ENCODE measurements around the gene ABCF1. TPM values are rescaled to one million over a fixed set of nuclear protein-coding genes. Genes with fewer than 3 reads are reported as not detected.

ABCF1 gene
- total RNA-seq, 1 experiment from 2014 or later = 101 TPM

DNA sequence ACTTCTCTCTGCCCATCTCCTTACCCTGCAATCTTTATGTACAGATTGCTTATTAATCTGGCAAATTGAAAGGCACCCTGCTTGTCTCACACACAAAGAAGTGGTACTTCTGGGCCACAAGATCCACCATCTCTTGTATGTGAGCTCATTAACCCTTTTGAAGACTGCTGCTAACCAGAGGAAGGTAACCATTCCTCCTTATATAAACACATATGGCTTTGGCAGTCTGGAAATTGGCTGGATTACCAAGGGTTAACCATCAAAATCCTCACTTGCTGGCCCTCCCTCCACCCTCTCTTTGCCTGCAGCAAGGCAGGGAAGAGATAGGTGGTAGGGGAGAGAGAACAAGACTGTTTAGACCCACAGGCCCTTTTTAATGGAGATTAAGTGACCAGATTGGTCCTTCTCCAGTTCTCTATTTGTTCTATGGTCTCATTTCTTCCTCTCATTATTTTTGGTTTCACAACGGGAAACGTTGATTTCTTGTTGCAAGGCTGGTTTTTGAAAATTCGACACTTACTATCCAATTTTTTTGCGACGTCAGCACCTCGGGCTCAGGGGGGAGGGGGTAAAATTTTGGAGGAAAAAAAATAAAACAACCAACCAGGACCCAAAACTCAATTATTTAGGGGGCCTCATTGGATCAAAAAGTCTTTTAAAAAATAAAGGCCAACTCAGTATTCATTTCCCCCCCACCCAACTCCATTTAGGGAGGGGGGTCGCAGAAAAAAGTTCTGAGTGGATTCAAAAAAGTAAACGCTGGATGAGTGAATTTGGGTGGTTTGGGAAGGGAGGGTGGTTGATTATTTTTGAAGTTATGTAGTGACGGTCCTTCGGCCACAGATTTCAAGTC, 44.9 kb downstream of the ABCF1 start (continued):
- TF ChIP-seq, protein P1, sequence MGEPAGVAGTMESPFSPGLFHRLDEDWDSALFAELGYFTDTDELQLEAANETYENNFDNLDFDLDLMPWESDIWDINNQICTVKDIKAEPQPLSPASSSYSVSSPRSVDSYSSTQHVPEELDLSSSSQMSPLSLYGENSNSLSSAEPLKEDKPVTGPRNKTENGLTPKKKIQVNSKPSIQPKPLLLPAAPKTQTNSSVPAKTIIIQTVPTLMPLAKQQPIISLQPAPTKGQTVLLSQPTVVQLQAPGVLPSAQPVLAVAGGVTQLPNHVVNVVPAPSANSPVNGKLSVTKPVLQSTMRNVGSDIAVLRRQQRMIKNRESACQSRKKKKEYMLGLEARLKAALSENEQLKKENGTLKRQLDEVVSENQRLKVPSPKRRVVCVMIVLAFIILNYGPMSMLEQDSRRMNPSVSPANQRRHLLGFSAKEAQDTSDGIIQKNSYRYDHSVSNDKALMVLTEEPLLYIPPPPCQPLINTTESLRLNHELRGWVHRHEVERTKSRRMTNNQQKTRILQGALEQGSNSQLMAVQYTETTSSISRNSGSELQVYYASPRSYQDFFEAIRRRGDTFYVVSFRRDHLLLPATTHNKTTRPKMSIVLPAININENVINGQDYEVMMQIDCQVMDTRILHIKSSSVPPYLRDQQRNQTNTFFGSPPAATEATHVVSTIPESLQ (CRISPR knock-in tag; IDR thresholded peaks at IDR 0.05) = no peak
- TF ChIP-seq GRHL2 (CRISPR knock-in tag; IDR thresholded peaks at IDR 0.05; ENCODE audit: insufficient replicate concordance, severe bottlenecking) (no peak), ZNF232 (CRISPR knock-in tag; IDR thresholded peaks at IDR 0.05) (no peak), ZNF263 (CRISPR knock-in tag; IDR thresholded peaks at IDR 0.05; ENCODE audit: low read depth) (no peak), GABPB1 (CRISPR knock-in tag; IDR thresholded peaks at IDR 0.05) (peak; percentile 48; the same call in 1 of the 2 replicates), ATF1 (CRISPR knock-in tag; IDR thresholded peaks at IDR 0.05) (no peak), ZNF219 (CRISPR knock-in tag; IDR thresholded peaks at IDR 0.05; ENCODE audit: borderline replicate concordance) (no peak), PRRX2 (CRISPR knock-in tag; IDR thresholded peaks at IDR 0.05) (peak; percentile 10; the same call in 1 of the 2 replicates), HMGA2 (CRISPR knock-in tag; IDR thresholded peaks at IDR 0.05) (no peak), NFATC4 (CRISPR knock-in tag; IDR thresholded peaks at IDR 0.05) (peak; percentile 75; the same call in 1 of the 2 replicates)
- TF ChIP-seq, protein P2, sequence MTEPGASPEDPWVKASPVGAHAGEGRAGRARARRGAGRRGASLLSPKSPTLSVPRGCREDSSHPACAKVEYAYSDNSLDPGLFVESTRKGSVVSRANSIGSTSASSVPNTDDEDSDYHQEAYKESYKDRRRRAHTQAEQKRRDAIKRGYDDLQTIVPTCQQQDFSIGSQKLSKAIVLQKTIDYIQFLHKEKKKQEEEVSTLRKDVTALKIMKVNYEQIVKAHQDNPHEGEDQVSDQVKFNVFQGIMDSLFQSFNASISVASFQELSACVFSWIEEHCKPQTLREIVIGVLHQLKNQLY (CRISPR knock-in tag; IDR thresholded peaks at IDR 0.05) = 0 out of 2 replicates have a peak, but pooled peaks have one; percentile 42
- TF ChIP-seq, protein P3, sequence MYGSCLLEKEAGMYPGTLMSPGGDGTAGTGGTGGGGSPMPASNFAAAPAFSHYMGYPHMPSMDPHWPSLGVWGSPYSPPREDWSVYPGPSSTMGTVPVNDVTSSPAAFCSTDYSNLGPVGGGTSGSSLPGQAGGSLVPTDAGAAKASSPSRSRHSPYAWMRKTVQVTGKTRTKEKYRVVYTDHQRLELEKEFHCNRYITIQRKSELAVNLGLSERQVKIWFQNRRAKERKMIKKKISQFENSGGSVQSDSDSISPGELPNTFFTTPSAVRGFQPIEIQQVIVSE (CRISPR knock-in tag; IDR thresholded peaks at IDR 0.05; ENCODE audit: borderline replicate concordance) = peak; percentile 43; the same call in 1 of the 2 replicates
- TF ChIP-seq, protein P4, sequence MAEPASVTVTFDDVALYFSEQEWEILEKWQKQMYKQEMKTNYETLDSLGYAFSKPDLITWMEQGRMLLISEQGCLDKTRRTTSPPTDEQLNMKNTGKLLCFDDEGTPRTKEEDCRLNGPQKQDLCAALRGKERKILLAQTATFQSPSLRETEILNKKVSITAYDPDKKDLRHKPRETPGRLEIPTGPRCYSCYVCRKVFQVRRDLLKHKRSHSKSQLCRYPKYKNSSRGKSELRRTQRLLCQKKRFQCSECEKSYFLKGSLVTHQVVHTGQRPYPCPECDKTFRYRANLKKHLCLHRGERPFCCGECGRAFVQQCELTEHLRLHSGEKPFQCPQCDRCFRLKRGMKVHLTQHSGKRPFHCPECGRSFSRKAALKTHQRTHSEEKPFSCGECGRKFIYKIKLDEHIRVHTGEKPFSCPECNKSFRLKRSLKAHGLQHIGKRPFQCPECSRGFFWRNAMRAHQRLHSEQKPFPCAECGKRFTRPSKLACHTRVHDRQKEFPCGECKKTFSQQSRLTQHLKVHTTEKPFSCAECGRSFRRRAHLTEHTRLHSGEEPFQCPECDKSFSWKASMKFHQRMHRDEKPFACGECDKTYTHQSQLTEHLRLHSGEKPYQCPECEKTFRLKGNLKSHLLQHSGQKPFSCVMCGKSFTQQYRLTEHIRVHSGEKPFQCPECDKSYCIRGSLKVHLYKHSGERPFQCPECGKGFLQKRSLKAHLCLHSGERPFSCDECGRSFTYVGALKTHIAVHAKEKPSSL (CRISPR knock-in tag; conservative IDR thresholded peaks at IDR 0.05) = peak; percentile 10; the same call in 1 of the 2 replicates
- TF ChIP-seq, protein P5, sequence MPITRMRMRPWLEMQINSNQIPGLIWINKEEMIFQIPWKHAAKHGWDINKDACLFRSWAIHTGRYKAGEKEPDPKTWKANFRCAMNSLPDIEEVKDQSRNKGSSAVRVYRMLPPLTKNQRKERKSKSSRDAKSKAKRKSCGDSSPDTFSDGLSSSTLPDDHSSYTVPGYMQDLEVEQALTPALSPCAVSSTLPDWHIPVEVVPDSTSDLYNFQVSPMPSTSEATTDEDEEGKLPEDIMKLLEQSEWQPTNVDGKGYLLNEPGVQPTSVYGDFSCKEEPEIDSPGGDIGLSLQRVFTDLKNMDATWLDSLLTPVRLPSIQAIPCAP (CRISPR knock-in tag; IDR thresholded peaks at IDR 0.05) = no peak
- TF ChIP-seq, protein P6, sequence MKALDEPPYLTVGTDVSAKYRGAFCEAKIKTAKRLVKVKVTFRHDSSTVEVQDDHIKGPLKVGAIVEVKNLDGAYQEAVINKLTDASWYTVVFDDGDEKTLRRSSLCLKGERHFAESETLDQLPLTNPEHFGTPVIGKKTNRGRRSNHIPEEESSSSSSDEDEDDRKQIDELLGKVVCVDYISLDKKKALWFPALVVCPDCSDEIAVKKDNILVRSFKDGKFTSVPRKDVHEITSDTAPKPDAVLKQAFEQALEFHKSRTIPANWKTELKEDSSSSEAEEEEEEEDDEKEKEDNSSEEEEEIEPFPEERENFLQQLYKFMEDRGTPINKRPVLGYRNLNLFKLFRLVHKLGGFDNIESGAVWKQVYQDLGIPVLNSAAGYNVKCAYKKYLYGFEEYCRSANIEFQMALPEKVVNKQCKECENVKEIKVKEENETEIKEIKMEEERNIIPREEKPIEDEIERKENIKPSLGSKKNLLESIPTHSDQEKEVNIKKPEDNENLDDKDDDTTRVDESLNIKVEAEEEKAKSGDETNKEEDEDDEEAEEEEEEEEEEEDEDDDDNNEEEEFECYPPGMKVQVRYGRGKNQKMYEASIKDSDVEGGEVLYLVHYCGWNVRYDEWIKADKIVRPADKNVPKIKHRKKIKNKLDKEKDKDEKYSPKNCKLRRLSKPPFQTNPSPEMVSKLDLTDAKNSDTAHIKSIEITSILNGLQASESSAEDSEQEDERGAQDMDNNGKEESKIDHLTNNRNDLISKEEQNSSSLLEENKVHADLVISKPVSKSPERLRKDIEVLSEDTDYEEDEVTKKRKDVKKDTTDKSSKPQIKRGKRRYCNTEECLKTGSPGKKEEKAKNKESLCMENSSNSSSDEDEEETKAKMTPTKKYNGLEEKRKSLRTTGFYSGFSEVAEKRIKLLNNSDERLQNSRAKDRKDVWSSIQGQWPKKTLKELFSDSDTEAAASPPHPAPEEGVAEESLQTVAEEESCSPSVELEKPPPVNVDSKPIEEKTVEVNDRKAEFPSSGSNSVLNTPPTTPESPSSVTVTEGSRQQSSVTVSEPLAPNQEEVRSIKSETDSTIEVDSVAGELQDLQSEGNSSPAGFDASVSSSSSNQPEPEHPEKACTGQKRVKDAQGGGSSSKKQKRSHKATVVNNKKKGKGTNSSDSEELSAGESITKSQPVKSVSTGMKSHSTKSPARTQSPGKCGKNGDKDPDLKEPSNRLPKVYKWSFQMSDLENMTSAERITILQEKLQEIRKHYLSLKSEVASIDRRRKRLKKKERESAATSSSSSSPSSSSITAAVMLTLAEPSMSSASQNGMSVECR (CRISPR knock-in tag; IDR thresholded peaks at IDR 0.05; ENCODE audit: borderline replicate concordance) = 0 out of 2 replicates have a peak, but pooled peaks have one; percentile 26
- TF ChIP-seq, protein P7, sequence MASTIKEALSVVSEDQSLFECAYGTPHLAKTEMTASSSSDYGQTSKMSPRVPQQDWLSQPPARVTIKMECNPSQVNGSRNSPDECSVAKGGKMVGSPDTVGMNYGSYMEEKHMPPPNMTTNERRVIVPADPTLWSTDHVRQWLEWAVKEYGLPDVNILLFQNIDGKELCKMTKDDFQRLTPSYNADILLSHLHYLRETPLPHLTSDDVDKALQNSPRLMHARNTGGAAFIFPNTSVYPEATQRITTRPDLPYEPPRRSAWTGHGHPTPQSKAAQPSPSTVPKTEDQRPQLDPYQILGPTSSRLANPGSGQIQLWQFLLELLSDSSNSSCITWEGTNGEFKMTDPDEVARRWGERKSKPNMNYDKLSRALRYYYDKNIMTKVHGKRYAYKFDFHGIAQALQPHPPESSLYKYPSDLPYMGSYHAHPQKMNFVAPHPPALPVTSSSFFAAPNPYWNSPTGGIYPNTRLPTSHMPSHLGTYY (CRISPR knock-in tag; IDR thresholded peaks at IDR 0.05) = no peak; the same call in 1 of the 2 replicates
- TF ChIP-seq, protein P8, sequence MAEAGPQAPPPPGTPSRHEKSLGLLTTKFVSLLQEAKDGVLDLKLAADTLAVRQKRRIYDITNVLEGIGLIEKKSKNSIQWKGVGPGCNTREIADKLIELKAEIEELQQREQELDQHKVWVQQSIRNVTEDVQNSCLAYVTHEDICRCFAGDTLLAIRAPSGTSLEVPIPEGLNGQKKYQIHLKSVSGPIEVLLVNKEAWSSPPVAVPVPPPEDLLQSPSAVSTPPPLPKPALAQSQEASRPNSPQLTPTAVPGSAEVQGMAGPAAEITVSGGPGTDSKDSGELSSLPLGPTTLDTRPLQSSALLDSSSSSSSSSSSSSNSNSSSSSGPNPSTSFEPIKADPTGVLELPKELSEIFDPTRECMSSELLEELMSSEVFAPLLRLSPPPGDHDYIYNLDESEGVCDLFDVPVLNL (CRISPR knock-in tag; IDR thresholded peaks at IDR 0.05; ENCODE audit: borderline replicate concordance, low read depth) = no peak
- TF ChIP-seq, protein P9, sequence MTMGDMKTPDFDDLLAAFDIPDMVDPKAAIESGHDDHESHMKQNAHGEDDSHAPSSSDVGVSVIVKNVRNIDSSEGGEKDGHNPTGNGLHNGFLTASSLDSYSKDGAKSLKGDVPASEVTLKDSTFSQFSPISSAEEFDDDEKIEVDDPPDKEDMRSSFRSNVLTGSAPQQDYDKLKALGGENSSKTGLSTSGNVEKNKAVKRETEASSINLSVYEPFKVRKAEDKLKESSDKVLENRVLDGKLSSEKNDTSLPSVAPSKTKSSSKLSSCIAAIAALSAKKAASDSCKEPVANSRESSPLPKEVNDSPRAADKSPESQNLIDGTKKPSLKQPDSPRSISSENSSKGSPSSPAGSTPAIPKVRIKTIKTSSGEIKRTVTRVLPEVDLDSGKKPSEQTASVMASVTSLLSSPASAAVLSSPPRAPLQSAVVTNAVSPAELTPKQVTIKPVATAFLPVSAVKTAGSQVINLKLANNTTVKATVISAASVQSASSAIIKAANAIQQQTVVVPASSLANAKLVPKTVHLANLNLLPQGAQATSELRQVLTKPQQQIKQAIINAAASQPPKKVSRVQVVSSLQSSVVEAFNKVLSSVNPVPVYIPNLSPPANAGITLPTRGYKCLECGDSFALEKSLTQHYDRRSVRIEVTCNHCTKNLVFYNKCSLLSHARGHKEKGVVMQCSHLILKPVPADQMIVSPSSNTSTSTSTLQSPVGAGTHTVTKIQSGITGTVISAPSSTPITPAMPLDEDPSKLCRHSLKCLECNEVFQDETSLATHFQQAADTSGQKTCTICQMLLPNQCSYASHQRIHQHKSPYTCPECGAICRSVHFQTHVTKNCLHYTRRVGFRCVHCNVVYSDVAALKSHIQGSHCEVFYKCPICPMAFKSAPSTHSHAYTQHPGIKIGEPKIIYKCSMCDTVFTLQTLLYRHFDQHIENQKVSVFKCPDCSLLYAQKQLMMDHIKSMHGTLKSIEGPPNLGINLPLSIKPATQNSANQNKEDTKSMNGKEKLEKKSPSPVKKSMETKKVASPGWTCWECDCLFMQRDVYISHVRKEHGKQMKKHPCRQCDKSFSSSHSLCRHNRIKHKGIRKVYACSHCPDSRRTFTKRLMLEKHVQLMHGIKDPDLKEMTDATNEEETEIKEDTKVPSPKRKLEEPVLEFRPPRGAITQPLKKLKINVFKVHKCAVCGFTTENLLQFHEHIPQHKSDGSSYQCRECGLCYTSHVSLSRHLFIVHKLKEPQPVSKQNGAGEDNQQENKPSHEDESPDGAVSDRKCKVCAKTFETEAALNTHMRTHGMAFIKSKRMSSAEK (CRISPR knock-in tag; IDR thresholded peaks at IDR 0.05; ENCODE audit: borderline replicate concordance) = peak; percentile 51
